Measurements from ENCODE around the gene KLHL17. TPM values are rescaled to one million over a fixed set of nuclear protein-coding genes. Genes with fewer than 3 reads are reported as not detected.
A peak's percentile ranks its signal among the peaks of the same experiment; 100 is the strongest.
"Not testable (repeated sequence)": the region's sequence is repeated elsewhere in the genome, so short reads cannot be mapped to it uniquely, and the experiment has no call there.

KLHL17 gene
- total RNA-seq, 5 donors from 2014 or later (not counting 1 experiment from before 2014, with no cell fraction given): 17.5 to 45.3 (median 37.1) TPM

DNA sequence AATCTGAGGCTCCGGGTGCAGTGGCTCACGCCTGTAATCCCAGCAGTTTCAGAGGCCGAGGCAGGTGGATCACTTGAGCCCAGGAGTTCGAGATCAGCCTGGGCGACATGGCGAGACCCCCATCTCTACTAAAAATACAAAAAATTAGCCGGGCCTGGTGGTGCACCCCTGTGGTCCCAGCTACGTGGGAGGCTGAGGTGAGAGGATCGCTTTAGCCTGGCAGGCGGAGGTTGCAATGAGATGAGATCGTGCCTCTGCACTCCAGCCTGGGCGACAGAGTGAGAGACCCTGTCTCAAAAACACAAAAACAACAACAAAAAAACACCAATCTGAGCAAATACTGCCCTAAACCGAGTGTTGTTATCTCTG lies 52.3 kb downstream of the KLHL17 start:
- H3K36me3 ChIP-seq (ENCODE audit: control insufficient read depth in 2 of 2, extremely low read depth in 1 of 2, insufficient read depth in 1 of 2, low read length in 1 of 2); H3K27me3 Mint-ChIP-seq; H3K36me3 Mint-ChIP-seq; H3K9me3 ChIP-seq; DNase-seq; H3K9me3 Mint-ChIP-seq; H3K27me3 ChIP-seq (replicated peaks in 1 of 2; ENCODE audit: control insufficient read depth in 2 of 2, extremely low read depth in 1 of 2, insufficient read depth in 2 of 2, low read length in 1 of 2): not testable (repeated sequence)
- ChIA-PET POLR2A (interaction anchor here in 1 of 2 donors (0.6 kb wide), 1 partner anchor 363 kb away, joined by 4 read pairs; the partner anchor contains the start of gene AURKAIP1), CTCF (interaction anchor here (0.6 to 1.0 kb wide), 4 partner anchors 9 to 46 kb away, joined by 4 to 5 read pairs (median 5); partner anchors contain the start of gene PLEKHN1 (in 1 of the 2))
- 90% methylated on average over 3 of the region's 13 CpGs for WGBS (ENCODE audit: insufficient coverage)
- peak overlapping the region; percentile 97 to 98 for H3K27ac Mint-ChIP-seq
- H3K4me3 ChIP-seq (ENCODE audit: control insufficient read depth in 1 of 2, extremely low read depth in 1 of 2, low read length in 1 of 2): peak overlapping the region; percentile 74 to 93
- H3K4me1 Mint-ChIP-seq: peaks cover 27 to 37% (median 34%) of the 10 kb centered on the region in 3 donors
- H3K27ac ChIP-seq (ENCODE audit: low read length): peak overlapping the region; percentile 85
- H3K4me3 Mint-ChIP-seq: peak overlapping the region; percentile 90 to 98 (median 91)
- peak; percentile 2 to 15 (median 5) for ATAC-seq (replicated peaks in 1 of 4)
- H3K4me1 ChIP-seq (ENCODE audit: control insufficient read depth in 1 of 2, extremely low read depth in 1 of 2, insufficient read depth in 2 of 2, low read length in 2 of 2): peaks cover 9 to 35% of the 10 kb centered on the region in 2 experiments

DNA sequence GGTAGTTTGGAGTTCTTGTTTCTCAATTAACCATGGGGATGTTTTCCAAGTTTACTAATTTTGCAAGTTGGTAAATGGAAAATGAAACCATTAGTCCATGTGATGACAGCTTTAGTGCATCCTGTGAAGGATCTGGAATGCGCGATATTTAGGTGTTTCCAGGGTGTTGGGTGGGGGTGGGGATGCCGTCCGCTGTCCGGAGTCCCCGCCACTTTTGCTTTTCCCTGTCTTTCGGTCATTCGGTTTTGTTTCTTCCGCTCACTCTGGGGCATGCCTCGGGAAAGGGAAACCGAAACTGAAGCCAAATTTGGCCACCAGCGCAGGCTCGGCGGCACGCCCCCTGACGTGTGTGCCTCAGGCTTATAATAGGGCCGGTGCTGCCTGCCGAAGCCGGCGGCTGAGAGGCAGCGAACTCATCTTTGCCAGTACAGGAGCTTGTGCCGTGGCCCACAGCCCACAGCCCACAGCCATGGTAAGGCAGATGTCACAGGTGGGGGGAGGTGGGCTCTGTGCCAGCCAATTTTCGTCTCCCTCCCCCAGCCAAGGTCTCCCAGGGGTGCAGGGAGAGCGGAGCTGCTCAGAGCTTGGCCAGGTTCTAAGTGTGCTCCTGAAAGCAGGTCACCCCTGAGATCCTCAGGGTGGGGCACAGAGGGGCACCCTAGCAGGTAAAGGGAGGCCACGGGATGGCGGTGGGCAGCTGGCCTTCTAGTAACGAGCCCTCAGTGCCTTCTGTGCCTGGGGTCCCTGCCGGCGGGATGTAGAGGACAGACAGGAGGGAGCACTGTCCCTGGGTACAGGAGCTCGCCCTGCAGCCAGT lies 52.9 kb downstream of the KLHL17 start, which contains the start of gene ISG15:
ISG15 (plus strand) TSS at position 393 of the 817 bp plus-strand sequence; CDS start at position 470, 77 bp downstream.
- WGBS (ENCODE audit: insufficient coverage): 3% methylated on average over 19 of the region's 30 CpGs
- no peaks in the 10 kb centered on the region for H3K36me3 Mint-ChIP-seq
- DNase-seq (peak; percentile 74 to 94 (median 90)), ATAC-seq (replicated peaks in 1 of 4) (peak; percentile 94 to 96 (median 94))
- ChIA-PET CTCF (interaction anchor here (0.6 to 1.3 kb wide), 5 partner anchors 10 to 47 kb away, joined by 4 to 7 read pairs (median 5); partner anchors contain the start of gene PLEKHN1 (in 1 of the 2)), POLR2A (interaction anchor here in 1 of 2 donors (0.6 kb wide), 2 partner anchors 261 to 362 kb away, joined by 3 to 4 read pairs; partner anchors contain the start of gene AURKAIP1)
- peak within 1 kb of the TSS; percentile 74 to 93 for H3K4me3 ChIP-seq (ENCODE audit: control insufficient read depth in 1 of 2, extremely low read depth in 1 of 2, low read length in 1 of 2)
- H3K9me3 ChIP-seq: no peaks in the 10 kb centered on the region
- peaks cover 9 to 35% of the 10 kb centered on the region in 2 experiments for H3K4me1 ChIP-seq (ENCODE audit: control insufficient read depth in 1 of 2, extremely low read depth in 1 of 2, insufficient read depth in 2 of 2, low read length in 2 of 2)
- peaks cover 27 to 38% (median 34%) of the 10 kb centered on the region in 3 donors for H3K4me1 Mint-ChIP-seq
- peaks cover 0 to under 1% of the 10 kb centered on the region in 2 donors for H3K27me3 Mint-ChIP-seq
- peak within 1 kb of the TSS; percentile 97 to 98 for H3K27ac Mint-ChIP-seq
- H3K27ac ChIP-seq (ENCODE audit: low read length): peak within 1 kb of the TSS; percentile 85
- H3K36me3 ChIP-seq (ENCODE audit: control insufficient read depth in 2 of 2, extremely low read depth in 1 of 2, insufficient read depth in 1 of 2, low read length in 1 of 2): no peaks in the 10 kb centered on the region
- H3K4me3 Mint-ChIP-seq: peak within 1 kb of the TSS; percentile 90 to 98 (median 91)
- H3K27me3 ChIP-seq (replicated peaks in 1 of 2; ENCODE audit: control insufficient read depth in 2 of 2, extremely low read depth in 1 of 2, insufficient read depth in 2 of 2, low read length in 1 of 2): peaks cover 0 to 5% of the 10 kb centered on the region in 2 experiments
- H3K9me3 Mint-ChIP-seq: no peaks in the 10 kb centered on the region

DNA sequence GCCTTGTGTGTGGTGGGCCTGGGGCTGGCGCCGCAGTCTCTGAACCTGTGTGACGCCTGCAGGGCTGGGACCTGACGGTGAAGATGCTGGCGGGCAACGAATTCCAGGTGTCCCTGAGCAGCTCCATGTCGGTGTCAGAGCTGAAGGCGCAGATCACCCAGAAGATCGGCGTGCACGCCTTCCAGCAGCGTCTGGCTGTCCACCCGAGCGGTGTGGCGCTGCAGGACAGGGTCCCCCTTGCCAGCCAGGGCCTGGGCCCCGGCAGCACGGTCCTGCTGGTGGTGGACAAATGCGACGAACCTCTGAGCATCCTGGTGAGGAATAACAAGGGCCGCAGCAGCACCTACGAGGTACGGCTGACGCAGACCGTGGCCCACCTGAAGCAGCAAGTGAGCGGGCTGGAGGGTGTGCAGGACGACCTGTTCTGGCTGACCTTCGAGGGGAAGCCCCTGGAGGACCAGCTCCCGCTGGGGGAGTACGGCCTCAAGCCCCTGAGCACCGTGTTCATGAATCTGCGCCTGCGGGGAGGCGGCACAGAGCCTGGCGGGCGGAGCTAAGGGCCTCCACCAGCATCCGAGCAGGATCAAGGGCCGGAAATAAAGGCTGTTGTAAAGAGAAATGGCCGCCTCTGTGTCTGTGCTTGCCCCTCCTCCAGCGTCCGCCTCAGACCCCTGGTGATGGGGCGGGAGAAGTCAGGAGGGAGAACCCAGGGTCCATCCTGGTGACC lies 53.7 kb downstream of the KLHL17 start:
- peak in 2 of 4 experiments; percentile 23 to 26 for ATAC-seq (replicated peaks in 1 of 4)
- ChIA-PET POLR2A (interaction anchor here in 1 of 2 donors (0.6 kb wide), 1 partner anchor 260 kb away, joined by 3 read pairs; no protein-coding TSS in a partner anchor), CTCF (interaction anchor here in 1 of 2 donors (1.0 to 1.3 kb wide), 3 partner anchors 12 to 31 kb away, joined by 4 to 7 read pairs (median 4); no protein-coding TSS in a partner anchor)
- Mint-ChIP-seq H3K4me1 (peaks cover 27 to 39% (median 34%) of the 10 kb centered on the region in 3 donors), H3K27me3 (no peaks in the 10 kb centered on the region), H3K36me3 (no peaks in the 10 kb centered on the region), H3K27ac (peak overlapping the region; percentile 97 to 98), H3K4me3 (peak overlapping the region; percentile 90 to 98 (median 91)), H3K9me3 (no peaks in the 10 kb centered on the region)
- Histone ChIP-seq H3K27ac (ENCODE audit: low read length) (peak overlapping the region; percentile 85), H3K4me1 (ENCODE audit: control insufficient read depth in 1 of 2, extremely low read depth in 1 of 2, insufficient read depth in 2 of 2, low read length in 2 of 2) (peaks cover 9 to 41% of the 10 kb centered on the region in 2 experiments), H3K4me3 (ENCODE audit: control insufficient read depth in 1 of 2, extremely low read depth in 1 of 2, low read length in 1 of 2) (peak overlapping the region; percentile 74 to 93), H3K27me3 (replicated peaks in 1 of 2; ENCODE audit: control insufficient read depth in 2 of 2, extremely low read depth in 1 of 2, insufficient read depth in 2 of 2, low read length in 1 of 2) (peaks cover 0 to 5% of the 10 kb centered on the region in 2 experiments), H3K9me3 (no peaks in the 10 kb centered on the region), H3K36me3 (ENCODE audit: control insufficient read depth in 2 of 2, extremely low read depth in 1 of 2, insufficient read depth in 1 of 2, low read length in 1 of 2) (no peaks in the 10 kb centered on the region)
- WGBS (ENCODE audit: insufficient coverage): 60% methylated on average over 37 of the region's 41 CpGs
- peak in 11 of 35 experiments; percentile 29 to 53 (median 41) for DNase-seq

DNA sequence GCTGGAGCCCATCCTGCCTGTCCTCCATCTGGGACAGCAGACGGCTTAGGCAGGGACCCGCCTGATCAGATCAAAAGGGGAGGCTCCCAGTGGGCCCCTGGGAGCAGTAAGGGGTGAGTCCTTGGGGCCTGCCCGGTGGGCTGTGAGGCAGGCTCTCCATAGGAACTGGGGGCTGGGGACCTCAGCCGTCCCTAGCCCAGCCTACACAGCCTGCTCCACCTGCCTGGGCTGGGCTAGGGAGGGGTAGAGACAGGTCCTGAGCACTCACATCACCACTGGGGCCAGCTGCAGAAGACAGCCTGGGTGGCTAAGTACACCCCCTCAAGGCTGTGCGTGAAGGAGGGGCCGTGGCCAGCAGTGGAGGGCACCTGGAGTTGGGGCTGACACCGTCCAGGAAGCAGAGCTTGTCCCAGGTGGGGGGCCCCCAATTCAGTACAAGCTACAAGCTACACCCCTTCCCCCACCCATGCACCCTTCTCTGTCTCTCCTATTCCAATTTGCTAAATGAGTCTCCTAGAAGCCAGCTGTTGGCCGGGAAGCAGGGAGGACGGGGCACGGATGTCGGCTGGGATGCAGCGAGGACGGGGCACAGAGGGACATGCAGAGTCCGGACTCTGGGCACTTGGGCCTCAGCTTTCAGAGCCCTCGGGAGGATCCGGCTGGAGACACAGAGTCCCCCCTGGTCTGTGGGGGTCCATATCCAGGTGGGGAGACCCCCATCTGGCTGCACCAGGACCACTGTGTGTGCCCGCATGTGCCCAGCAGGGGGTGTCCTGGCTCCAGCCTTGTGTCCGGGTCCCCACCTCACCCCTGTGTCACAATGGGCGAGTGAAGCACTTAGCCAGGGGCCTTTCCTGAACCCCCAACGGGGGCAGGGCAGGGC lies 54.7 kb downstream of the KLHL17 start:
- ATAC-seq (replicated peaks in 1 of 4): no peak
- Histone ChIP-seq H3K4me1 (ENCODE audit: control insufficient read depth in 1 of 2, extremely low read depth in 1 of 2, insufficient read depth in 2 of 2, low read length in 2 of 2) (peaks cover 9 to 43% of the 10 kb centered on the region in 2 experiments), H3K27ac (ENCODE audit: low read length) (no peak overlapping the region), H3K36me3 (ENCODE audit: control insufficient read depth in 2 of 2, extremely low read depth in 1 of 2, insufficient read depth in 1 of 2, low read length in 1 of 2) (no peaks in the 10 kb centered on the region), H3K9me3 (no peaks in the 10 kb centered on the region), H3K27me3 (replicated peaks in 1 of 2; ENCODE audit: control insufficient read depth in 2 of 2, extremely low read depth in 1 of 2, insufficient read depth in 2 of 2, low read length in 1 of 2) (peaks cover 0 to 5% of the 10 kb centered on the region in 2 experiments), H3K4me3 (ENCODE audit: control insufficient read depth in 1 of 2, extremely low read depth in 1 of 2, low read length in 1 of 2) (no peak overlapping the region)
- Mint-ChIP-seq H3K9me3 (no peaks in the 10 kb centered on the region), H3K27me3 (no peaks in the 10 kb centered on the region), H3K27ac (peak overlapping the region; percentile 97 to 98), H3K4me1 (peaks cover 27 to 40% (median 34%) of the 10 kb centered on the region in 3 donors), H3K4me3 (peak overlapping the region; percentile 90 to 98 (median 91)), H3K36me3 (no peaks in the 10 kb centered on the region)
- CTCF ChIA-PET: interaction anchor here in 1 of 2 donors (1.1 kb wide), 1 partner anchor 26 kb away, joined by 4 read pairs; no protein-coding TSS in a partner anchor
- 82% methylated on average over 18 of the region's 20 CpGs for WGBS (ENCODE audit: insufficient coverage)
- peak in 1 of 35 experiments; percentile 0 for DNase-seq
- POLR2A ChIA-PET: interaction anchor here in 1 of 2 donors (0.5 kb wide), 1 partner anchor 716 kb away, joined by 9 read pairs; no protein-coding TSS in a partner anchor

Measured in T-cell (primary cell).